IPS-NIHi11 (cell line): Measurements from ENCODE around the gene KIF3B.
"Not testable (repeated sequence)": the region's sequence is repeated elsewhere in the genome, so short reads cannot be mapped to it uniquely, and the experiment has no call there.

Experiments used
- DNase-seq: peaks from one replicate; pipeline ENCODE4 v3.0.0; 2012; ENCODE audit warnings: mixed read lengths, low spot score

Gene KIF3B

GRCh38 chr20:32296412-32296811 lies 19.0 kb downstream of the KIF3B start:
- no peak for DNase-seq

- no peak for DNase-seq
Measured at GRCh38 chr20:32296819-32297420, 19.5 kb downstream of the KIF3B start.

- DNase-seq = no peak
Measured at GRCh38 chr20:32297439-32297838, 20.0 kb downstream of the KIF3B start.

GRCh38 chr20:32300647-32301046 lies 23.2 kb downstream of the KIF3B start:
- DNase-seq = no peak

GRCh38 chr20:32301719-32302506 lies 24.5 kb downstream of the KIF3B start:
- no peak for DNase-seq

GRCh38 chr20:32302507-32302872 lies 25.0 kb downstream of the KIF3B start:
- no peak for DNase-seq

GRCh38 chr20:32304131-32304746 lies 26.8 kb downstream of the KIF3B start:
- no peak for DNase-seq

GRCh38 chr20:32312718-32313424 lies 35.4 kb downstream of the KIF3B start:
- no peak for DNase-seq

- DNase-seq = no peak
Measured at GRCh38 chr20:32314768-32315167, 37.3 kb downstream of the KIF3B start.

- DNase-seq = no peak
Measured at GRCh38 chr20:32315399-32315798, 37.9 kb downstream of the KIF3B start.

GRCh38 chr20:32315891-32316290 lies 38.4 kb downstream of the KIF3B start:
- DNase-seq = no peak

- no peak for DNase-seq
Measured at GRCh38 chr20:32316667-32317066, 39.2 kb downstream of the KIF3B start.

- no peak for DNase-seq
Measured at GRCh38 chr20:32319100-32319499, 41.6 kb downstream of the KIF3B start.

- DNase-seq = no peak
Measured at GRCh38 chr20:32320305-32320704, 42.9 kb downstream of the KIF3B start.

GRCh38 chr20:32321390-32321789 lies 43.9 kb downstream of the KIF3B start:
- DNase-seq = no peak

- DNase-seq = not testable (repeated sequence)
Measured at GRCh38 chr20:32322260-32322659, 44.8 kb downstream of the KIF3B start.

- not testable (repeated sequence) for DNase-seq
Measured at GRCh38 chr20:32323761-32324160, 46.3 kb downstream of the KIF3B start.

- no peak for DNase-seq
Measured at GRCh38 chr20:32325706-32326503, 48.5 kb downstream of the KIF3B start.

- no peak for DNase-seq
Measured at GRCh38 chr20:32326504-32326845, 49.0 kb downstream of the KIF3B start.

GRCh38 chr20:32327087-32327681 lies 49.7 kb downstream of the KIF3B start:
- DNase-seq = no peak

GRCh38 chr20:32329817-32330554 lies 52.5 kb downstream of the KIF3B start:
- DNase-seq = no peak
